Endothelial cell of umbilical vein (primary cell): ENCODE data around the gene MCM3AP. TPM values are rescaled to one million over a fixed set of nuclear protein-coding genes. Genes with fewer than 3 reads are reported as not detected.

Experiments used
- BruUV-seq: library from RNA; stranded (reverse); fragments of 400-500 nt; replicated peaks from 2 replicates; lab custom pipeline; 2021; lab: Mats Ljungman, UMichigan
- CTCF ChIA-PET: fragments of 300-600, 350-600 bp; sonication (Branson Sonifier 250); formaldehyde crosslinking; loops from one replicate; lab custom pipeline; 2021; ENCODE audit warnings: antibody characterized with exemption, inconsistent platforms; lab: Charles Lee
- POLR2A ChIA-PET: fragments of 300-600, 350-600 bp; sonication (Branson Sonifier 250); formaldehyde crosslinking; loops from one replicate; lab custom pipeline; 2021; ENCODE audit warnings: antibody characterized with exemption, inconsistent platforms; lab: Charles Lee
- DNase-seq: peaks from one replicate; pipeline ENCODE4 v3.0.0-alpha.2; 2011; ENCODE audit warnings: low read depth, low spot score
- FAIRE-seq: peaks from 2 replicates; lab custom pipeline; 2011; peaks lifted over from hg19 to GRCh38; lab: Jason Lieb, UNC
- H2AFZ ChIP-seq: 2 replicates; pipeline ENCODE4 v1.6.0; 2012; ENCODE audit warnings: low read depth, low read length, control low read depth, inconsistent platforms
- H3K27ac ChIP-seq: 2 replicates; pipeline ENCODE4 v1.5.1; 2011; ENCODE audit warnings: low read depth, mild to moderate bottlenecking, control low read depth, low read length, moderate library complexity; ENCODE audit not compliant: insufficient read depth
- H3K27me3 ChIP-seq, 2 experiments: 2 replicates each; pipeline versions ENCODE4 v1.6.0 to v1.6.1; 2011; ENCODE audit warnings: low read length in 2 of 2, mixed read lengths in 1 of 2; ENCODE audit not compliant: control insufficient read depth in 2 of 2, insufficient read depth in 2 of 2
- H3K36me3 ChIP-seq, 2 experiments: 2 replicates in 1 of 2; 3 replicates in 1 of 2; pipeline ENCODE4 v1.5.1; 2011; ENCODE audit warnings: low read length in 2 of 2, mild to moderate bottlenecking in 1 of 2, moderate library complexity in 1 of 2; ENCODE audit not compliant: control insufficient read depth in 2 of 2, insufficient read depth in 2 of 2; ENCODE audit errors: extremely low read depth in 1 of 2
- H3K4me1 ChIP-seq: 3 replicates; pipeline ENCODE4 v1.5.1; 2011; ENCODE audit warnings: mild to moderate bottlenecking, low read length; ENCODE audit not compliant: control insufficient read depth, insufficient read depth; ENCODE audit errors: extremely low read depth
- H3K4me2 ChIP-seq: 2 replicates; pipeline ENCODE4 v1.6.1; 2011; ENCODE audit warnings: low read length, control low read depth, mixed read lengths; ENCODE audit not compliant: insufficient read depth
- H3K4me3 ChIP-seq, 3 experiments: fragments of 200-600 bp in 1 of 3; sonication (generic), shearing (Covaris generic) in 1 of 3; replicated peaks in 1 of 3; 2 replicates each; pipeline ENCODE4 v1.5.1; 2011 to 2016; ENCODE audit warnings: control low read depth in 3 of 3, low read length in 3 of 3, mild to moderate bottlenecking in 2 of 3, inconsistent platforms in 1 of 3, low read depth in 1 of 3, moderate library complexity in 1 of 3; ENCODE audit not compliant: insufficient read depth in 1 of 3
- H3K79me2 ChIP-seq: 2 replicates; pipeline ENCODE4 v1.6.0; 2012; ENCODE audit warnings: low read length, inconsistent platforms; ENCODE audit not compliant: control insufficient read depth, insufficient read depth
- H3K9ac ChIP-seq: replicated peaks from 2 replicates; pipeline ENCODE3; 2011; ENCODE audit warnings: low read length, control low read depth; ENCODE audit not compliant: insufficient read depth; ENCODE audit errors: extremely low read depth
- H3K9me1 ChIP-seq: replicated peaks from 3 replicates; pipeline ENCODE4 v1.6.0; 2011; ENCODE audit warnings: mild to moderate bottlenecking, low read length; ENCODE audit not compliant: control insufficient read depth, insufficient read depth; ENCODE audit errors: extremely low read depth
- H3K9me3 ChIP-seq: replicated peaks from 2 replicates; pipeline ENCODE4 v1.5.1; 2012; ENCODE audit warnings: low read length, inconsistent platforms; ENCODE audit not compliant: control insufficient read depth, insufficient read depth
- H4K20me1 ChIP-seq: replicated peaks from 2 replicates; pipeline ENCODE3; 2011; ENCODE audit warnings: mild to moderate bottlenecking, low read length; ENCODE audit not compliant: control insufficient read depth, insufficient read depth; ENCODE audit errors: extremely low read depth
- CTCF ChIP-seq, 2 donors: IDR thresholded peaks; 1 replicate in 1 of 2; 2 replicates in 1 of 2; pipeline ENCODE4 v1.5.1; 2011; ENCODE audit warnings: low read length in 2 of 2, mild to moderate bottlenecking in 2 of 2, moderate library complexity in 2 of 2, control low read depth in 1 of 2, inconsistent platforms in 1 of 2, low read depth in 1 of 2; ENCODE audit not compliant: insufficient read depth in 1 of 2; ENCODE audit errors: extremely low read depth in 1 of 2
- EZH2 ChIP-seq: IDR thresholded peaks from 2 replicates; pipeline ENCODE4 v1.6.1; 2012; ENCODE audit warnings: borderline replicate concordance, low read depth, mild to moderate bottlenecking, moderate library complexity, low read length, inconsistent platforms; ENCODE audit not compliant: severe bottlenecking
- FOS ChIP-seq: IDR thresholded peaks from 2 replicates; pipeline ENCODE4 v1.6.1; 2011; ENCODE audit warnings: mild to moderate bottlenecking, low read length, moderate library complexity, borderline replicate concordance; ENCODE audit not compliant: insufficient read depth
- GATA2 ChIP-seq: IDR thresholded peaks from 2 replicates; pipeline ENCODE4 v1.7.0; 2011; ENCODE audit warnings: low read depth, mild to moderate bottlenecking, moderate library complexity, mixed read lengths, low read length; ENCODE audit not compliant: insufficient read length, insufficient read depth
- JUN ChIP-seq: IDR thresholded peaks from 2 replicates; pipeline ENCODE4 v1.6.1; 2011; ENCODE audit warnings: borderline replicate concordance, low read depth; ENCODE audit not compliant: insufficient read length, insufficient read depth
- MAX ChIP-seq: IDR thresholded peaks from 2 replicates; pipeline ENCODE4 v1.6.1; 2011; ENCODE audit not compliant: insufficient read depth, insufficient read length
- MYC ChIP-seq: IDR thresholded peaks from one replicate; pipeline ENCODE4 v1.6.1; 2011; ENCODE audit warnings: mild to moderate bottlenecking, low read depth, low read length
- POLR2A ChIP-seq: IDR thresholded peaks from 2 replicates; pipeline ENCODE4 v1.6.1; 2012; ENCODE audit warnings: low read depth, mild to moderate bottlenecking, control low read depth, low read length
- POLR2AphosphoS5 ChIP-seq: IDR thresholded peaks from 2 replicates; pipeline ENCODE4 v1.6.1; 2012; ENCODE audit warnings: low read depth, mild to moderate bottlenecking, control low read depth, low read length, moderate library complexity; ENCODE audit not compliant: insufficient read depth
- dilution Hi-C: fragments of 300-500 bp; cut with MboI; formaldehyde crosslinking; loops from one replicate; pipeline ENCODE4 v1.15.0; 2019; ENCODE audit warnings: low sequenced_read_pairs; ENCODE audit not compliant: extremely low pct_ligation_motif_present
- intact Hi-C: fragments of 100-400 bp; cut with micrococcal nuclease; formaldehyde crosslinking; loops from one replicate; pipeline ENCODE4 v1.10.0; 2022
- polyA plus RNA-seq, 4 experiments: library from polyadenylated mRNA; depleted of rRNA in 3 of 4; stranded (reverse) in 3 of 4; unstranded in 1 of 4; fragments of >200 nt; gene quantifications; 2 replicates each; pipeline versions ENCODE4 v1.2.1 to v1.2.3, GENCODE V29; 2011 to 2012; ENCODE audit warnings: missing spikeins in 1 of 4
- total RNA-seq: library from RNA; stranded (reverse); gene quantifications from 2 replicates; pipeline ENCODE4 v1.2.3, GENCODE V29; 2021

Gene MCM3AP
- total and polyA plus RNA-seq, 2 donors (not counting 3 experiments of a cell fraction or from before 2014, with no cell fraction given), result 37.9 to 115 TPM

DNA sequence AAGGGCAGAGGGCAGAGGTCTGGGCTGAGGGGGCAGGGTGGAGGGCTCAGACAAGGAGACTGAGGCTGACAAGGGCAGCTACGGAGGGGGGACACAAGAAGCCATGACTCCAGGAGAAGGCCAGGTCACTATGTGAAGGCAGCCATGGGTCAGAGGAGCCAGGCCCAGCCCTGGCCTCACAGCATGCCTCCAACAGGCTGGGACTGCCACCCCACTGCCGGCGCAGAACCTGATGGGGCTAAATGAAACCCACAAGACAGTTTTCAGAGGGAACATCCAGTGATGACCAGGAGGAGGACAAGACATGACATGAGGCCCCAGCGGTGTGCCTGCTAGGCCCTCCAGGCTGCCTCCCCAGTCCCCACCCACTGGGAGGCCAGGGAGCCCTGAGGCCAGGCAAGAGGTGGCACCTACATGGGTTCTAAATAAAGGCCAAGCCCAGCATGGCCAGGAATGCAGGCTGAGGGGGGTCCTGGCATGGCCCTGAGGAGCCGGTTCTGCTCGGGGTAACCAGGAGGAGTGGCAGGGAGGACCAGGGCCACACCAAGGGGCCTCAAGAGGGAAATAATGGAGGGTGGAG lies 29.6 kb downstream of the MCM3AP start:
- FAIRE-seq, result no peak
- Histone ChIP-seq H3K4me1 (no peaks in the 10 kb centered on the region), H3K9me1 (no peaks in the 10 kb centered on the region), H4K20me1 (no peaks in the 10 kb centered on the region), H3K9ac (no peak overlapping the region), H3K4me3 (no peak overlapping the region), H3K36me3 (peaks cover 26 to 50% of the 10 kb centered on the region in 2 experiments), H3K9me3 (no peaks in the 10 kb centered on the region), H3K4me2 (no peak overlapping the region), H3K27ac (no peak overlapping the region), H2AFZ (no peak overlapping the region), H3K79me2 (no peaks in the 10 kb centered on the region), H3K27me3 (no peaks in the 10 kb centered on the region)
- POLR2A ChIA-PET, result no interaction called here
- intact Hi-C loops, result no loop called here
- CTCF ChIA-PET, result interaction anchor here (1.5 kb wide), 1 partner anchor 30 kb away, joined by 3 read pairs; the partner anchor contains the start of genes MCM3AP and YBEY
- BruUV-seq, result no TSS peak
- TF ChIP-seq MAX (no peak), MYC (no peak)
- DNase-seq, result no peak
- dilution Hi-C loops, result no loop called here

DNA sequence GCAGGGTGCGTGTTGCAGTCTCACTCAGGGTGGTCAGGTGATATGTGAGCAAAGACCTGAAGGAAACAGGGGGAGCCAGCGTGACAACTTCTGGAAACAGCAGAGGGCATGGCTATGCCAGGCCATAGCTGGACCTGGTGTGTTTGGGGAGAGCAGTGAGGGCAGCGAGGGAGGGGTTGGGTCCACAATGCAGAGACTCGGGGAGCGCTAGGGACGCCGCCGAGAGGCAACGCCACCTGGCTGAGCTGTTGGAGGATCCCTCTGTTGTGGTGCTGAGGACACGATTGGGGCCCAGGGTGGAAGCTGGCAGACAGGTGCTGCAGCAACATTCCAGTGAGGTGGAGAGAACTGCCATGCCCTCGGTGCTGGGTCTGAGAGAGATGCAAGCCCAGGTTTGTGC lies 30.2 kb downstream of the MCM3AP start:
- no peak overlapping the region for H3K4me3 ChIP-seq
- FAIRE-seq (no peak), DNase-seq (no peak)
- ChIA-PET POLR2A (no interaction called here), CTCF (no interaction called here)
- intact Hi-C loops, result no loop called here
- no peaks in the 10 kb centered on the region for H3K79me2 ChIP-seq
- TF ChIP-seq CTCF (IDR thresholded peaks at IDR 0.05; ENCODE audit: extremely low read depth in 1 of 2, insufficient read depth in 1 of 2, low read depth in 1 of 2, low read length in 2 of 2) (no peak), GATA2 (no peak), JUN (no peak), MAX (no peak), POLR2AphosphoS5 (no peak), POLR2A (no peak), FOS (no peak), EZH2 (no peak), MYC (no peak)
- no peaks in the 10 kb centered on the region for H3K27me3 ChIP-seq
- peaks cover 25 to 47% of the 10 kb centered on the region in 2 experiments for H3K36me3 ChIP-seq
- H3K9me3 ChIP-seq, result no peaks in the 10 kb centered on the region
- H3K27ac ChIP-seq, result no peak overlapping the region
- H2AFZ ChIP-seq, result no peak overlapping the region
- no peaks in the 10 kb centered on the region for H4K20me1 ChIP-seq
- dilution Hi-C loops, result no loop called here
- H3K4me2 ChIP-seq, result no peak overlapping the region
- H3K4me1 ChIP-seq, result no peaks in the 10 kb centered on the region
- H3K9ac ChIP-seq, result no peak overlapping the region
- no peaks in the 10 kb centered on the region for H3K9me1 ChIP-seq
- no TSS peak for BruUV-seq
